ENCODE measurements around the gene CA5A.
"Not testable (repeated sequence)": the region's sequence is repeated elsewhere in the genome, so short reads cannot be mapped to it uniquely, and the experiment has no call there.

The CA5A gene

GRCh38 chr16:87948119-87948545 is 11.8 kb upstream of the CA5A start:
- no peak for DNase-seq (ENCODE audit: low read depth)

DNA sequence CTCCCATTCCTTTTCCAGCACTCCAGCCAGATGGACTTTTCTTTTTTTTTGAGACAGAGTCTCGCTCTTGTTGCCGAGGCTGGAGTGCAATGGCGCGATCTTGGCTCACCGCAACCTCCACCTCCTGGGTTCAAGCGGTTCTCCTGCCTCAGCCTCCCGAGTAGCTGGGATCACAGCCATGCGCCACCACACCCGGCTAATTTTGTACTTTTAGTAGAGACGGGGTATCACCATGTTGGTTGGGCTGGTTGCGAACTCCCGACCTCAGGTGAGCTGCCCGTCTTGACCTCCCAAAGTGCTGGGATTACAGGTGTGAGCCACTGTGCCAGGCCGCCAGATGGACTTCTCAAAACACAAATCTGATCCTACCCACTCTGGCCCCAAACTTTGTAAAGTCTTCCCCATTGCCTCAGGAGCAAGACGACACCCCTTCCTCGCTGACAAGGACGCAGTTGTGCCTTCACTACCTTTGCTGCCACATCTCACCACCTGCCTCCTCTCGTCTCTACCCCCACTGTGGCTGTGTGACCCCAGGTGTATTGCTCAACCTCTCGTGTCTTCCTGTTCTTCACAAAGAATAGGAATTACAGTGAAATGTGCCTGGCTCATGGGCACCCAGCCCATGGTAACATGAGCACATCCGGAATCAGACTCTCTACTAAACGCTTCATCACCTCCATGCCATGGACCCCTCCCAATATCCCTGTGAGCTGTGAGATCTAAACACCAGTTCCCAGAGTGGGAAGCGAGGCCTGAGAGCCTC is 11.2 kb upstream of the CA5A start:
- DNase-seq (ENCODE audit: low read depth), result no peak

- no peak for DNase-seq (ENCODE audit: low read depth)
These were observed 10.4 kb upstream of the CA5A start for GRCh38 chr16:87946596-87947347.

- DNase-seq (ENCODE audit: low read depth), result no peak
These were observed 9.2 kb upstream of the CA5A start for GRCh38 chr16:87945351-87946042.

- DNase-seq (ENCODE audit: low read depth), result no peak
These were observed 6.4 kb upstream of the CA5A start for GRCh38 chr16:87942680-87943079.

- no peak for DNase-seq (ENCODE audit: low read depth)
These were observed 3.5 kb upstream of the CA5A start for GRCh38 chr16:87939562-87940423.

GRCh38 chr16:87938412-87938949 is 2.2 kb upstream of the CA5A start:
- no peak for DNase-seq (ENCODE audit: low read depth)

- DNase-seq (ENCODE audit: low read depth), result not testable (repeated sequence)
These were observed 858 bp upstream of the CA5A start for GRCh38 chr16:87937231-87937542.

- not testable (repeated sequence) for DNase-seq (ENCODE audit: low read depth)
These were observed 334 bp downstream of the CA5A start for GRCh38 chr16:87936016-87936374.

GRCh38 chr16:87934752-87935425 is 1.4 kb downstream of the CA5A start:
- not testable (repeated sequence) for DNase-seq (ENCODE audit: low read depth)

GRCh38 chr16:87933140-87933495 is 3.2 kb downstream of the CA5A start:
- no peak for DNase-seq (ENCODE audit: low read depth)

DNA sequence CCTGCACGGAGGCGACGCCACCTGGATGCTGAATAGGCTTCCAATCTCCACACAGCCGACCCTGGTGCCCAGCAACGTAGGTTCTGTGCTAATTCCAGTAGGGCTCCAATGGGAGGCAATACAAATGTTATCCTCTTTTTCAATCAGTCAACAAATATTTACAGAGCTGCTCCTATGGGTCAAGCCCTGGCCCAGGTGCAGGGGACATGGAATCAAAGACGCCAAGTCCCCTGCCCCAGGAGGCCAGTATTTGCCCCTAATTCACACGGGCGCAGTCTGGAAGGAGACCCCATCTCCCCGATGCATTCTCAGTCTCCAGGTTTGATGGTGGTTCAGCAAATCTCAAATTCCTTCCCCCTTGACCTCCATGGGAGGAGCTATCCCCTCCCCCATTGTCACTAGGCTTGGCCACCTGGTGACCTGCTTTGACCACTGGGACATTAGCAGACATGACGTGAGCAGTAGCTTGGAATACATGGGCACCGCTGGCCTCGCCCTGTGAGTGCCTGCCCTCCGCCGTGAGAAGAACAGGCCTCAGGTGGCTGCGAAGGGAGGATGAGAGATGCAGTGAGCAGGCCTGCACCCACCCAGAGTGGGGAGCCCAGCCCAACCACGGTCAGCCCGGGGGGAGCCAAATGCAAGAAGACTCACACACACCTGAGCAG is 3.7 kb downstream of the CA5A start:
- DNase-seq (ENCODE audit: low read depth), result not testable (repeated sequence)

- DNase-seq (ENCODE audit: low read depth), result peak; percentile 71
These were observed 4.8 kb downstream of the CA5A start for GRCh38 chr16:87931504-87931903.

DNA sequence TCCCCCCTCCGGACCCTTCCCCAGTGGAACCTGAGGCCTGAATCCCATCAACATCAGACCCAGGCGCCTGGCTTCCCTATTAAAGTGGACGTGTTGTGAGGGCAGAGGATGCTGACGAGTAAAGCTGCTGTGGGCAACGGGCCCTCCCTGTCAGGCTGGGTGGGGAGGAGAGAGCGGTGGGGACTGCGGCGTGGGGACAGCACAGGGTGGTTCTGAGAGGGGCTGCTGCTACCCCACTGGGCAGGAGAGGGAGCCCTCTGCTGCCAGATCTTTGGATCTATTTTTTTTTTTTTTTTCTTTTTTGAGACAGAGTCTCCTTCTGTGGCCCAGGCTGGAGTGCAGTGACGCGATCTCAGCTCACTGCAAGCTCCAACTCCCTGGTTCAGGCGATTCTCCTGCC is 5.9 kb downstream of the CA5A start:
- DNase-seq (ENCODE audit: low read depth), result no peak

DNA sequence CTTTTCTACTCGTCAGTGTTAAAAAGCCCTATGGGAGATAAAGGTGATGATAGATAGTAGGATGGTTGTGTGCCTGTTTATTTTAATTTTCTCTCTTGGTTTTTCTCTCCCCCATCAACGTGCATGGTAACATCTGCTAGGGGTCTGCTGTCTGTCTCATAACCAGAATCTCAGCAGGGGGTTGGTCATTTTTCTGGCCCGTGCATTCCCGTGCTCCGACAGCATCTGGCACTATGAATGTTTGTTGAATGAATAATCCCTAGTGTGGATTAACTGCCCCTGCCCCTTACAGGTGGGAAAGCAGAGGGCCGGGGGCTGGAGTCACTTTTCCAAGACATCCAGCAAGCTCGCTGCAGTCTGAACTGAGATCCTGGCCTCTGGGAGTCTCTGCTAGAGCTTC is 6.3 kb downstream of the CA5A start:
- no peak for DNase-seq (ENCODE audit: low read depth)

GRCh38 chr16:87927195-87927562 is 9.2 kb downstream of the CA5A start:
- DNase-seq (ENCODE audit: low read depth), result no peak

- no peak for DNase-seq (ENCODE audit: low read depth)
These were observed 9.8 kb downstream of the CA5A start for GRCh38 chr16:87926246-87927194.

GRCh38 chr16:87924811-87925670 is 11.3 kb downstream of the CA5A start:
- no peak for DNase-seq (ENCODE audit: low read depth)
